GM12891 (cell line): ENCODE data around the gene MBIP.

Experiments used
- POLR2A ChIP-seq: IDR thresholded peaks from 2 replicates; pipeline ENCODE4 v1.6.1; 2011; ENCODE audit warnings: low read depth, low read length, control low read depth
- POLR2AphosphoS5 ChIP-seq: IDR thresholded peaks from 2 replicates; pipeline ENCODE4 v1.6.1; 2011; ENCODE audit warnings: low read depth, low read length, control low read depth

DNA sequence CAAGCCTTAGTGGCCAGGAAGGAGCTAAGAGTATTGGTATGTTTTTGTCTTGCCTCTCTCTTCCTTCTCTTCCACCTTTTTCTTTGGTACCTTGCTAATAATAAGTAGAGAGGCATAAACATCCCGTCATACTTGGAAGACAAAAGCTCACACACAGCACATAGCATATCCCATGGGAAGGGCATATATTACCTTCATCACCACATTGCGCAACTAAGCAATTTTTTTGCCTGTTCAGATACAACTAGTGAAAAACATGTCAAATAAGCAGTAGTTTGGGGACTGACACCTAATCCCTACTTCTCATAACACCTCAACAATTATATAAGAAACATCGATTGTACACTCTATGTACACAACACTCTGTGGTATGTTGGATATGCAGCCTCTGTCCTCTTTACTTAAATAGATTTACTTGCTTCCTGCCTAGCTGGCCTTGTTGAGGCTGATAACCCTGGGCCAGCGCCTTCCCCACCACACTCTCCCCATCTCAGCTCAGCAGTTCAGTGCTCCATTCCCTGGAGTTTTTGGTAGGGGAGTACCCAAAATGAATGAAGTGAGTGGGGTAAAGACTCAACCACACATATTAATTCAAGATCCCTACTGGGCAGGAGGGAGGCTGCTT lies 35.4 kb downstream of the MBIP start:
- no peak for TF ChIP-seq POLR2AphosphoS5
- no peak for TF ChIP-seq POLR2A
